Measurements from ENCODE around the gene GSE1. TPM values are rescaled to one million over a fixed set of nuclear protein-coding genes. Genes with fewer than 3 reads are reported as not detected.

GSE1 gene
- total and polyA plus RNA-seq, 2 of the 13 experiments (the other 11 are each of a cell fraction or from before 2014, with no cell fraction given), result 16.1 to 31.2 TPM

- Histone ChIP-seq H3K9ac (ENCODE audit: insufficient read depth, low read depth, low read length) (no peak overlapping the region), H2AFZ (ENCODE audit: low read length) (no peak overlapping the region), H3K79me2 (ENCODE audit: insufficient read depth, low read length) (no peaks in the 10 kb centered on the region), H3K27me3 (ENCODE audit: control insufficient read depth in 1 of 2, insufficient read depth in 2 of 2, low read length in 2 of 2) (peaks cover 7 to 34% of the 10 kb centered on the region in 2 experiments), H3K9me3 (ENCODE audit: low read length) (peaks cover 7% of the 10 kb centered on the region), H3K4me1 (ENCODE audit: insufficient read depth, low read length) (no peaks in the 10 kb centered on the region), H3K4me2 (ENCODE audit: low read depth, low read length) (no peak overlapping the region), H3K4me3 (replicated peaks in 1 of 3; ENCODE audit: insufficient read depth in 1 of 3, low read depth in 2 of 3, low read length in 3 of 3) (no peak overlapping the region), H3K27ac (ENCODE audit: extremely low read length, insufficient read depth, low read length) (no peak overlapping the region), H4K20me1 (ENCODE audit: insufficient read depth, low read length) (no peaks in the 10 kb centered on the region), H3K36me3 (replicated peaks in 1 of 2; ENCODE audit: control insufficient read depth in 1 of 2, insufficient read depth in 2 of 2, low read length in 2 of 2) (no peaks in the 10 kb centered on the region)
- ATAC-seq (no peak), DNase-seq (ENCODE audit: low spot score) (no peak), FAIRE-seq (no peak)
- ChIA-PET CTCF (ENCODE audit: low intra/inter-chr PET ratio, low total read pairs) (no interaction called here), POLR2A (no interaction called here)
- no peak for TF ChIP-seq ZNF326 (CRISPR knock-in tag; IDR thresholded peaks at IDR 0.05; ENCODE audit: borderline replicate concordance)
- no peak for TF ChIP-seq ZNF747 (CRISPR knock-in tag; IDR thresholded peaks at IDR 0.05; ENCODE audit: borderline replicate concordance)
- TF ChIP-seq BHLHE40 (IDR thresholded peaks at IDR 0.05; ENCODE audit: low read length), result no peak
- no peak for TF ChIP-seq HDAC1 (CRISPR knock-in tag; IDR thresholded peaks at IDR 0.05)
- TF ChIP-seq ZFP37 (CRISPR knock-in tag; IDR thresholded peaks at IDR 0.05; ENCODE audit: borderline replicate concordance), result no peak
- TF ChIP-seq ZNF709 (CRISPR knock-in tag; IDR thresholded peaks at IDR 0.05), result no peak
- peak; percentile 66 to 73 for TF ChIP-seq MAFK (conservative IDR thresholded peaks at IDR 0.05 in 1 of 2, IDR thresholded peaks at IDR 0.05 in 1 of 2; ENCODE audit: low read length in 2 of 2)
- TF ChIP-seq ZNF224 (CRISPR knock-in tag; IDR thresholded peaks at IDR 0.05), result no peak
- TF ChIP-seq MAFF (IDR thresholded peaks at IDR 0.05; ENCODE audit: low read depth, low read length), result peak; percentile 61
- TF ChIP-seq KLF16 (CRISPR knock-in tag; IDR thresholded peaks at IDR 0.05), result no peak
- intact Hi-C loops (cut with micrococcal nuclease; ENCODE audit: unreplicated experiment) (loop anchor here (10.0 kb wide), 1 partner anchor 317 kb away; no protein-coding TSS in a partner anchor), in situ Hi-C loops (cut with HindIII; ENCODE audit: extremely low pct_ligation_motif_present, low pct_unique_long_range_greater_than_20kb) (no loop called here)
- 54% methylated on average over 5 of the region's 6 CpGs for WGBS (ENCODE audit: low lambda C conversion rate)
- no TSS peak for BruUV-seq (replicated peaks)
Observed at GRCh38 chr16:85711982-85712587, 99.0 kb downstream of the GSE1 start.
